ENCODE results near the gene PLVAP.
"Not testable (repeated sequence)": the region's sequence is repeated elsewhere in the genome, so short reads cannot be mapped to it uniquely, and the experiment has no call there.

PLVAP gene

DNA sequence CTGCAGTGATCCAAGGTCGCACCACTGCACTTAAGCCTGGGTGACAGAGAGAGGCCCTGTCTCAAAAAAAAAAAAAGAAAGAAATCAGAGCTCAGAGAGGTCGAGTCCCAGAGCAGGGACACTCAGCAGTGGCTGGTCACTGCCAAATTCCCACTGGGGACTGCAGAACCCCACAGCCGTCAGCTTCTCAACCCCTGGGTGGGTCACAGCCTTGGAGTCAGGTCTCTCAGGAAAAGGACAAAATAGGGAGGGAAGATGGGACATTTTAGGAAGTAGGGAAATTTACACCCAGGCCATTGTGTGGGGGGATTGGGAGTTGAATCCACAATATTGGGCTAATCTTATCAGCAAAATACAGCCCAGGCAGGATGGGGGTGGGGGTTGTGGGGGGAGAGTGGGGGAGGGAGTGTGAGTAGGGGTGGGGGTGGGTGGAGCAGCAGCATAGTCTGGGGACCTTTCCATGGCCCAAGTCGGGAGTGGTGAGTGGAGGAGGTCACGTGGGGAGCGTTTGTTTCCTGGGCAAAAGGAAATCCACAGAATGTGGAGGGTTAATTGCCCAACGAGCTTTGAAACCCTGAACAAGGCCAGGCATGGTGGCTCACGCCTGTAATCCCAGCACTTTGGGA is 21.9 kb upstream of the PLVAP start:
- no peak for DNase-seq

GRCh38 chr19:17394891-17395415 is 17.8 kb upstream of the PLVAP start:
- peak; percentile 75 for DNase-seq

DNA sequence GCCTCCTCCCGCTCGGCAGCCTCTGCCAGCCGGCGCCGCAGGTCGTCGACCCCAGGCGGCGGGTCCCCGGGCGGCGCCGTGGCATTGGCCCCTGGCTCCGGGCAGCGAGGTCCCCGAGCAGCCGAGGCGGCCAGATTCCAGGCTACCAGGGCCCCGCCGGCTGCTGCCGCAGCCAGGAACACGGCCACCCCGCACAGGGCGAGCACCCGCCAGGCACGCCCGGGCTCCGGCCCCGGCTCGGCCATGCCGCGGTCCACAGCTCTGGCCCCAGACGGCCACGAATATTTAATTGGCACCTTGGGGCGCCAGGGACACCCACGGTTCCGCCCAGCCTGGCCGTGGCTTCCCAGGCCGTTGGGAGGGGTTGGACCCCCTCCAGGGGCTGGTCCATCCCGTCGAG is 16.8 kb upstream of the PLVAP start, which contains the start of gene CCDC194:
TSS of gene CCDC194 (minus strand) at position 283 of the 400 bp plus-strand sequence. CDS start at position 245, 38 bp downstream.
- DNase-seq, result no peak

DNA sequence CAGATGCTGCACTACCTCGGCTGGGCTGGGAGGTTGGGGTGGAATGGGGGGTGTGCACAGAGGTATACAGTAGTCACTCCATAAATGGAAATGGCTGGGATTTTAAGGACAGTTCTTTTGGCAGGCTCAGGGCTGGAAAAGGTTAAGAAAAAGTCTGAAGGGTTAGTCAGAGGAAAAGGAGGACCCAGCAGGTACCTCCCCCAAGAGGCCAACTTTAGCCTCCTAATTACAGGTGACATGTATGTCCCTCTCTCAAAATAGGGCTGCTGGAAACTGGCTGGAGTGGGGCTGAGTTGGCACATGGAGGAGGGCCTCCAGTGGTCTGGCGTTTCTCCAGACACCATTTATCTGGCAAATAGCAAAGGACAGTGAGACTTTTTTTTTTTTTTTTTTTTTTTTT is 15.9 kb upstream of the PLVAP start:
- peak; percentile 50 for DNase-seq

GRCh38 chr19:17391371-17392151 is 14.4 kb upstream of the PLVAP start:
- no peak for DNase-seq

GRCh38 chr19:17390665-17391370 is 13.7 kb upstream of the PLVAP start:
- peak; percentile 92 for DNase-seq

- no peak for DNase-seq
Measured at GRCh38 chr19:17389957-17390664, 13.0 kb upstream of the PLVAP start.

DNA sequence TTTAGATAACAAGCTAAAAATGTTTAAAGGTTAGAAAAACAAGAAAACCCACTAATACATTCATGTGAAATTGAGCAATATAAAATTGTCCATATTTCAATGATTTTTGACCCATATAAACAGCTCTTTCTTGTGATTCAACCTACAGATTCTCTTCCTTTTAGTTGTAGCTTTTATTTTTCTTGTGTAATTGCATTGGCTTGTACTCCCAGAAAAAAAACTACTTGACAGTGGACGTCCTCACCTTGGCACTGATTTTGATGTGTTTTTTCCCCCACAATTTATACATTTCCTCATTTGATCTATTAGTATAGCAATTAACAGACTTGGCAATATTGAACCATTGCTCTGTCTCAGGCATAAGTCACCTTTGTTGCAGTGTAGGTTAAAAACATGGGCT is 12.1 kb upstream of the PLVAP start:
- no peak for DNase-seq

DNA sequence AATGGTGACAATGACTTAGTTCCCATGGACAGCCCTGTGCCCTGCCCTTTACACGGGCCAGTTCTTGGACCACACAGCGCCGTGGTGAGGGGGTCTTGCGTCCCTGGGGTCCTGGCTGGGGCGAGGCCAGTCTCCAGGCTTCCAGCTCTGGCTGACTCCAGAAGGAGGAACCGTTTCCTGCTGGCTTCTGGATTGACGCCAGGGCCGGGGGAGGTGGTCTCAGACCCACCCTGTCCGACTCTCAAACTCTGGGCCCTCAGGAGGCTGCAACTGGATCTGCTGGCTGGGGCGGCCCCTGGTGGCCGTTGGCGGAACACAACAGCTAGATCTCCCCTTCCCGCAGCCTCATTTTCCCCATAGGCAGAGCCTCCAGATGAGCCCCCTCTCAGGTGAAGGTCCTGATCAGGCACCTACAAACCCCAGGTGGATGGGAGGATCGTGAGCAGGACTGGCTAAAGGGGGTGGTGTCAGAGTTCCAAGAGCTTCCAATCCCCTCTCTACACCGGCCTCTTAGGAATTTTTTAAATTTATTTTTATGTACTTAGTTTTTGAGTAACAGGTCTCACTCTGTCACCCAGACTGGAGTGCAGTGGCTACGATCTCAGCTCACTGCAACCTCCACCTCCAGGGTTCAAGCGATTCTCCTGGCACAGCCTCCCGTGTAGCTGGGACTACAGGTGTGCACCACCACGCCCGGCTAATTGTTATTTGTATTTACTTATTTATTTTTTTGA is 8.9 kb upstream of the PLVAP start:
- DNase-seq, result peak; percentile 56

- DNase-seq, result no peak
Measured at GRCh38 chr19:17380426-17381138, 3.4 kb upstream of the PLVAP start.

- DNase-seq, result no peak
Measured at GRCh38 chr19:17379221-17379631, 2.1 kb upstream of the PLVAP start.

DNA sequence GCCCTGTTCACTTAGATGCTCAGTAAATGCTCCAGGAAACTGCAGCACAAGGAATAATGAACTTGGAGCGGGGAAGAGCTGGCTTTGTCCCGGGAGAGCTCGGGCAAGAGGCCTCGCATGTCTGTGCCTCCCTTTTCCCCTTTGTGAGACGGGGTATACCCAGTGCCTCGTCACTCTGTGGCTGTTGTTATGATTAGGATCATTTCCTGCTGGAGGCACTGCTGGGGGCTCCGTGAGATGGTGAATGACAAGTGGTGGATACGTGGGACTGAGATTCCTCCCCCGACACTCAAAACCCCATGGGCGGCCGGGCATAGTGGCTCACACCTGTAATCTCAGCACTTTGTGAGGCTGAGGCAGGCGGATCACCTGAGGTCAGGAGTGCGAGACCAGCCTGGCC is 1.1 kb upstream of the PLVAP start:
- DNase-seq, result no peak

GRCh38 chr19:17370026-17370587 is 7.0 kb downstream of the PLVAP start:
- DNase-seq, result no peak

GRCh38 chr19:17365361-17365760 is 11.8 kb downstream of the PLVAP start:
- no peak for DNase-seq

GRCh38 chr19:17363852-17364605 is 13.1 kb downstream of the PLVAP start:
- not testable (repeated sequence) for DNase-seq

DNA sequence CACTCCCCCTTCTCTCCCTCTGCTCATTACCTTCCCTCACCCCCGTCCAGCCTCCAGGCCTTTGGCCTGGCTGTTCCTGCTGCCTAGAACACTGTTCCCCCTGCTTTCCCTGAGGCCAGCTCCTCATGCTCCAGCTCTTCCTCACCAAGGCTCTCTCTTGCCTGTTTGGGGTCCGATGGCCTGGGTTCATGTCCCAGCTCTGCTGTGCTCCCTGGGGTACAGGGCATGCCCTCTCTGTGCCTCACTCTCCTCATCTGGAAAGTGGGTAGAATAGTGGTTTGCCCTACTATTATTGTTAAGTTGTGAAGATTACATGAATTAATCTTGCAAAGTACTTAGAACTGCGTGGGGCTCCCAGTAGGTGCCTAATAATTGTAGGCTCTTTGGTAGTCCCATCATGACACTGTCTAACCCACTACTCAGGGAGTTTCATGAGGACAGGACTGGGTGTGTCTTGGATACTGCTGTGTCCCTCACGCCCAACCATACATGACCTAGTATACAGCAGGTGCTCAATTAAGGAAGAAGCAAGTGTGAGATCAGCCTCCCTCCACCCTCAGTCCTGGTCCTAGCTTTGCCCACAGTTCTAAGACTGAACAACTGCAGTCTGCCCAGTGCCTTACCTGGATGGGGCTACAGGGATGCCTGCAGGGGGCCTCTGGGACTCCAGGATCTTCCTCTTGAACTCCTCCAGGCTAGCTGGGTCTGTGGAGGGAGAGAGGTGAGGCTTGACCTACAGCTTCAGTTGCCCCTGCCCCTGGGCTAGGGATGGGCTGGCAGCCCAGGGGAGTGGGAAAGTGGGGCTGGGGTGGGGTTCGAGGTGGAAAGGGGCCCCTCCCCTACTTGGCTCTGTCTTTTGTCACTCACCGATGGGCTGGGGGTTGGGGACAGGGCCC is 17.0 kb downstream of the PLVAP start:
- DNase-seq, result no peak

DNA sequence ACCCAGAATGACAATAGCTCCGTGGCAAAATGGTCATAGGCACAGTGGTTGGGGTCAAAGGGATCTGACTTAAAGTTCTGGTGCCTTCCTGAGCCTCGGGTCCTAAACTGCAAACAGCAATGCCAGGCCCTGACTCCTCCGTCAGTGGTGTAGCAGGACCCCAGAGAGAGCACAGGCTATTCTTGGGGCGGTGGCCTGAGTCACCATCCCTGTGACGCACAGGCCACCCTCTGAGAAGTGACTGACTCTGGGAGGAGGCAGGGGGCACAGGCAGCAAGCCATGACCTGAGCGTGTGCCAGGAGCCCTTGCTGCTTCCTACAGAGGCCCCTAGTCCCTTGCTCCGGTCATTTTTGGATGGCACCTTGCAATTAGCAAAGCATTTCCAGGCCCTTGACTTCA is 18.7 kb downstream of the PLVAP start:
- peak; percentile 24 for DNase-seq

DNA sequence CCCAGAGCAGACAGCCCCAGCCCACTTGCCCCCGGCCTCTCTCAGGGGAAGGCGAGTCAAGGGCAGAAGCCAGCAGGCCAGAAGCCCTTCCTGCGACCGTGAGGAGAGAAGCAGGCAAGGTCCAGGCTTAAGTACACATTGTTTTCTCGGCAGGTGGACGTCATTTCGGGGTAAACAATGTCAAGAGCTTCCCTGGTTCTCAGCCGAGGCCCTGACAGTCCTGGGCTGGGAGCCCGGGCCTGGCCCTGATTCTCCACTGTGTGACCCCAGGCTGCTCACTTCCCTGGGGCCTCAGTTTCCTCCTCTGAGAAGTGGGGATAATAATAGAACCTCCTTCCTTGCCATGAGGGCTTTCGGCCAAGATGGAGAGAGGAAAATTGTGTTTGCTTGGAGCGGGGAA is 19.4 kb downstream of the PLVAP start:
- DNase-seq, result no peak

DNA sequence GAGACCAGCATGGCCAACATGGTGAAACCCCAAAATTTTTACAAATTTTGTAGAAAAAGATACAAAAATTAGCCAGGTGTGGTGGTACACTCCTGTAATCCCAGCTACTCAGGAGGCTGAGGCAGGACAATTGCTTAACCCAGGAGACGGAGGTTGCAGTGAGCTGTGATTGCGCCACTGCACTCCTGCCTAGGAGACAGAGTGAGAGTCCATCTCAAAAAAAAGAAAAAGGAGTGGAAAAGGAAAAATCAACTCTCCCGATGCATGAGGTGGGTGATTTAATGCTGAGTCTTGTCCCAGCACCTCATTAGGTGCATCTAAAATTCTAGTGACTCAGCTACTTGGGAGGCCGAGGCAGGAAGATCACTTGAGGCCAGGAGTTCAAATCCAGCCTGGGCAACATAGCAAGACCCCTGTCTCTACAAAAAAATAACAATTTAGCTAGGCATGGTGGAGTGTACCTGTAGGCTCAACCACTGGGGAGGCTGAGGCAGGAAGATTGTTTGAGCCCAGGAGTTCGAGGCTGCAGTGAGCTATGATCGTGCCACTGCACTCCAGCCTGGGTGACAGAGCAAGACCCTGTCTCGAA is 20.0 kb downstream of the PLVAP start:
- DNase-seq, result no peak

Measured in EL (cell line).